HCT116 (cell line): ENCODE measurements around the gene LMCD1. TPM values are rescaled to one million over a fixed set of nuclear protein-coding genes. Genes with fewer than 3 reads are reported as not detected.

Experiments
- ATAC-seq: fragments of 200-7000 bp; cut with Tn5 transposase; 2 replicates; pipeline ENCODE4 v1.9.1; 2020; ENCODE audit warnings: mild to moderate bottlenecking, moderate library complexity
- BruUV-seq: library from RNA; stranded (reverse); fragments of 400-500 nt; replicated peaks from 2 replicates; lab custom pipeline; 2021; lab: Mats Ljungman, UMichigan
- CTCF ChIA-PET: fragments of 300-600 bp; sonication (Branson Sonifier 250); formaldehyde crosslinking; loops from one replicate; lab custom pipeline; 2021; ENCODE audit warnings: antibody characterized with exemption; lab: Charles Lee
- POLR2A ChIA-PET: fragments of 300-600, 350-600 bp; sonication (Branson Sonifier 250); formaldehyde crosslinking; loops from one replicate; lab custom pipeline; 2021; ENCODE audit warnings: antibody characterized with exemption; lab: Charles Lee
- RAD21 ChIA-PET, 2 experiments: fragments of 300-600 bp; sonication (Branson Sonifier 250); formaldehyde crosslinking; loops; one replicate each; lab custom pipeline; 2023; ENCODE audit warnings: low total read pairs in 2 of 2; ENCODE audit not compliant: uncharacterized antibody in 2 of 2, unreplicated experiment in 2 of 2, low non-redundant PET in 1 of 2; lab: Charles Lee
- DNase-seq: peaks from one replicate; pipeline ENCODE4 v3.0.0-alpha.2; 2010; ENCODE audit warnings: low read depth, low spot score
- H2AFZ ChIP-seq: fragments of 200-600 bp; shearing (Covaris generic), sonication (generic); 2 replicates; pipeline ENCODE4 v1.6.1; 2017; ENCODE audit warnings: low read depth, mixed run types, mixed read lengths, antibody characterized with exemption, low read length; ENCODE audit not compliant: poor library complexity, severe bottlenecking
- H3K27ac ChIP-seq: 2 replicates; pipeline ENCODE4 v1.5.1; 2012; ENCODE audit warnings: low read depth, low read length
- H3K27me3 ChIP-seq: fragments of 200-600 bp; sonication (generic); 2 replicates; pipeline ENCODE4 v1.6.1; 2016; ENCODE audit warnings: mixed run types, low read length, mixed read lengths; ENCODE audit not compliant: insufficient read depth
- H3K36me3 ChIP-seq, 2 experiments: fragments of 200-500 bp in 1 of 2; fragments of 200-600 bp in 1 of 2; sonication (Bioruptor generic) in 1 of 2; sonication (generic) in 1 of 2; 2 replicates each; pipeline versions ENCODE4 v1.5.1 to v1.6.1; 2014 to 2016; ENCODE audit warnings: low read length in 2 of 2, inconsistent platforms in 1 of 2, mixed read lengths in 1 of 2, mixed run types in 1 of 2; ENCODE audit not compliant: insufficient read depth in 2 of 2, control insufficient read depth in 1 of 2
- H3K4me1 ChIP-seq, 2 experiments: fragments of 200-600 bp in 1 of 2; sonication (generic) in 1 of 2; 2 replicates each; pipeline versions ENCODE4 v1.5.1 to v1.6.1; 2012 to 2017; ENCODE audit warnings: low read length in 2 of 2, inconsistent platforms in 1 of 2, mild to moderate bottlenecking in 1 of 2, mixed read lengths in 1 of 2, mixed run types in 1 of 2, moderate library complexity in 1 of 2; ENCODE audit not compliant: insufficient read depth in 2 of 2, control insufficient read depth in 1 of 2
- H3K4me2 ChIP-seq: fragments of 200-600 bp; sonication (generic); 2 replicates; pipeline ENCODE4 v1.6.1; 2017; ENCODE audit warnings: mixed run types, low read length, mixed read lengths
- H3K4me3 ChIP-seq, 2 experiments: fragments of 200-600 bp in 1 of 2; sonication (generic) in 1 of 2; replicated peaks in 1 of 2; 2 replicates each; pipeline ENCODE4 v1.5.1; 2011 to 2016; ENCODE audit warnings: low read length in 2 of 2, control low read depth in 1 of 2, low read depth in 1 of 2, mild to moderate bottlenecking in 1 of 2, mixed read lengths in 1 of 2, mixed run types in 1 of 2
- H3K79me2 ChIP-seq: fragments of 200-600 bp; sonication (generic); 2 replicates; pipeline ENCODE4 v1.6.1; 2017; ENCODE audit warnings: mild to moderate bottlenecking, mixed run types, low read length, moderate library complexity, mixed read lengths; ENCODE audit not compliant: insufficient read depth
- H3K9ac ChIP-seq: fragments of 200-600 bp; sonication (generic); 2 replicates; pipeline ENCODE4 v1.6.1; 2016; ENCODE audit warnings: low read length, mixed read lengths
- H3K9me2 ChIP-seq: fragments of 200-600 bp; sonication (generic), shearing (Covaris generic); 2 replicates; pipeline ENCODE4 v1.6.1; 2017; ENCODE audit warnings: mixed run types, mild to moderate bottlenecking, moderate library complexity; ENCODE audit not compliant: insufficient read depth
- H3K9me3 ChIP-seq, 2 experiments: fragments of 200-500 bp in 1 of 2; fragments of 200-600 bp in 1 of 2; sonication (Bioruptor generic) in 1 of 2; sonication (generic) in 1 of 2; 2 replicates each; pipeline ENCODE4 v1.6.1; 2014 to 2017; ENCODE audit warnings: low read length in 2 of 2, mixed read lengths in 2 of 2, inconsistent platforms in 1 of 2, low read depth in 1 of 2, mild to moderate bottlenecking in 1 of 2, mixed run types in 1 of 2, moderate library complexity in 1 of 2; ENCODE audit not compliant: control insufficient read depth in 1 of 2, insufficient read depth in 1 of 2
- H4K20me1 ChIP-seq: fragments of 200-600 bp; sonication (generic), shearing (Covaris generic); 2 replicates; pipeline ENCODE4 v1.6.1; 2017; ENCODE audit warnings: mixed run types, mild to moderate bottlenecking, moderate library complexity; ENCODE audit not compliant: insufficient read depth
- ATF3 ChIP-seq: IDR thresholded peaks from 2 replicates; pipeline ENCODE4 v1.6.1; 2012
- CEBPB ChIP-seq: IDR thresholded peaks from 2 replicates; pipeline ENCODE4 v1.6.1; 2012; ENCODE audit warnings: low read depth
- EGR1 ChIP-seq: IDR thresholded peaks from 2 replicates; pipeline ENCODE4 v1.6.1; 2012; ENCODE audit warnings: low read depth
- ELF1 ChIP-seq: IDR thresholded peaks from 2 replicates; pipeline ENCODE4 v1.6.1; 2012; ENCODE audit warnings: low read depth, borderline replicate concordance
- EZH2 ChIP-seq: fragments of 200-600 bp; sonication (generic); IDR thresholded peaks from 2 replicates; pipeline ENCODE4 v1.6.1; 2017; ENCODE audit warnings: antibody characterized with exemption, mixed run types
- EZH2phosphoT487 ChIP-seq: fragments of 200-600 bp; IDR thresholded peaks from 2 replicates; pipeline ENCODE4 v1.6.1; 2018; ENCODE audit warnings: antibody characterized with exemption, borderline replicate concordance
- FOSL1 ChIP-seq: IDR thresholded peaks from 2 replicates; pipeline ENCODE4 v1.6.1; 2012; ENCODE audit warnings: low read depth
- JUND ChIP-seq: IDR thresholded peaks from 2 replicates; pipeline ENCODE4 v1.6.1; 2012
- MAX ChIP-seq: IDR thresholded peaks from 2 replicates; pipeline ENCODE4 v1.6.1; 2012
- POLR2AphosphoS5 ChIP-seq: IDR thresholded peaks from 2 replicates; pipeline ENCODE4 v1.6.1; 2011; ENCODE audit warnings: mild to moderate bottlenecking, low read depth, low read length, moderate library complexity
- RAD21 ChIP-seq: IDR thresholded peaks from 2 replicates; pipeline ENCODE4 v1.6.1; 2012; ENCODE audit warnings: low read depth, mild to moderate bottlenecking
- SIN3A ChIP-seq: IDR thresholded peaks from 2 replicates; pipeline ENCODE4 v1.6.1; 2012; ENCODE audit warnings: low read depth
- SP1 ChIP-seq: IDR thresholded peaks from 2 replicates; pipeline ENCODE4 v1.6.1; 2012; ENCODE audit warnings: low read depth
- SRF ChIP-seq: IDR thresholded peaks from 2 replicates; pipeline ENCODE4 v1.6.1; 2012; ENCODE audit warnings: low read depth
- TCF7L2 ChIP-seq: IDR thresholded peaks from 2 replicates; pipeline ENCODE4 v1.7.0; 2011; ENCODE audit warnings: borderline replicate concordance, inconsistent platforms; ENCODE audit not compliant: insufficient read depth, insufficient read length; ENCODE audit errors: extremely low read depth
- ZBTB33 ChIP-seq: IDR thresholded peaks from 2 replicates; pipeline ENCODE4 v1.6.1; 2011; ENCODE audit warnings: mild to moderate bottlenecking, low read length, moderate library complexity; ENCODE audit not compliant: insufficient replicate concordance; ENCODE audit errors: extremely low read depth
- ZFX ChIP-seq: fragments of 450-650 bp; IDR thresholded peaks from 2 replicates; pipeline ENCODE4 v1.6.1; 2017
- intact Hi-C: fragments of 100-400 bp; cut with micrococcal nuclease; formaldehyde crosslinking; loops from 2 replicates; pipeline ENCODE4 v1.10.0; 2022
- total RNA-seq: library from RNA; stranded (reverse); gene quantifications from one replicate; pipeline ENCODE4 v1.2.1, GENCODE V29; 2021; ENCODE audit not compliant: unreplicated experiment

The LMCD1 gene
- total RNA-seq, 1 experiment from 2014 or later = 4.6 TPM

- BruUV-seq = no TSS peak
- Histone ChIP-seq H3K27me3 (no peaks in the 10 kb centered on the region), H4K20me1 (no peaks in the 10 kb centered on the region), H3K36me3 (no peaks in the 10 kb centered on the region), H2AFZ (no peak overlapping the region), H3K4me2 (no peak overlapping the region), H3K79me2 (no peaks in the 10 kb centered on the region), H3K9ac (no peak overlapping the region), H3K9me2 (no peaks in the 10 kb centered on the region), H3K4me1 (no peaks in the 10 kb centered on the region), H3K4me3 (no peak overlapping the region), H3K27ac (no peak overlapping the region), H3K9me3 (no peaks in the 10 kb centered on the region)
- DNase-seq = no peak
- intact Hi-C loops = no loop called here
- ChIA-PET RAD21 (no interaction called here), CTCF (no interaction called here), POLR2A (no interaction called here)
- ATAC-seq = no peak
- TF ChIP-seq SP1 = no peak
- no peak for TF ChIP-seq ZBTB33
- no peak for TF ChIP-seq EZH2phosphoT487
- no peak for TF ChIP-seq ATF3
- TF ChIP-seq SIN3A = no peak
- no peak for TF ChIP-seq EGR1
- TF ChIP-seq CEBPB = no peak
- no peak for TF ChIP-seq MAX
Measured at GRCh38 chr3:8464668-8465067, 37.0 kb upstream of the LMCD1 start.

GRCh38 chr3:8466526-8466925 lies 35.1 kb upstream of the LMCD1 start:
- Histone ChIP-seq H3K4me2 (no peak overlapping the region), H4K20me1 (no peaks in the 10 kb centered on the region), H2AFZ (no peak overlapping the region), H3K9me3 (no peaks in the 10 kb centered on the region), H3K9me2 (no peaks in the 10 kb centered on the region), H3K27ac (no peak overlapping the region), H3K79me2 (no peaks in the 10 kb centered on the region)
- CTCF ChIA-PET = no interaction called here
- ATAC-seq = no peak
- POLR2A ChIA-PET = no interaction called here
- no TSS peak for BruUV-seq
- intact Hi-C loops = no loop called here
- RAD21 ChIA-PET = no interaction called here
- TF ChIP-seq SRF = no peak
- TF ChIP-seq ELF1 = no peak
- TF ChIP-seq EZH2 = no peak
- no peak for TF ChIP-seq FOSL1
- no peak for TF ChIP-seq SP1
- no peak for TF ChIP-seq MAX
- TF ChIP-seq POLR2AphosphoS5 = no peak
- TF ChIP-seq RAD21 = no peak
- TF ChIP-seq TCF7L2 = no peak
- TF ChIP-seq JUND = no peak
- no peak for TF ChIP-seq ATF3
- no peak for TF ChIP-seq EGR1
- TF ChIP-seq EZH2phosphoT487 = no peak
- no peak for TF ChIP-seq ZFX
- TF ChIP-seq, all 23 proteins: peak for 0
- Histone ChIP-seq H3K9ac (no peak overlapping the region), H3K4me1 (no peaks in the 10 kb centered on the region), H3K4me3 (no peak overlapping the region), H3K36me3 (no peaks in the 10 kb centered on the region), H3K27me3 (no peaks in the 10 kb centered on the region)
- DNase-seq = no peak
